ENCODE results near the gene IGSF8. TPM values are rescaled to one million over a fixed set of nuclear protein-coding genes. Genes with fewer than 3 reads are reported as not detected.

Gene IGSF8
- total RNA-seq, 1 donor from 2014 or later = 37.5 TPM

- Histone ChIP-seq H3K27me3 (no peaks in the 10 kb centered on the region), H3K9me3 (no peaks in the 10 kb centered on the region), H3K36me3 (no peaks in the 10 kb centered on the region), H3K4me3 (no peak overlapping the region), H3K27ac (no peak overlapping the region), H3K4me1 (peaks cover 9% of the 10 kb centered on the region)
- no peak for DNase-seq
- intact Hi-C loops (cut with DNase I) = no loop called here
- TF ChIP-seq, protein P1, sequence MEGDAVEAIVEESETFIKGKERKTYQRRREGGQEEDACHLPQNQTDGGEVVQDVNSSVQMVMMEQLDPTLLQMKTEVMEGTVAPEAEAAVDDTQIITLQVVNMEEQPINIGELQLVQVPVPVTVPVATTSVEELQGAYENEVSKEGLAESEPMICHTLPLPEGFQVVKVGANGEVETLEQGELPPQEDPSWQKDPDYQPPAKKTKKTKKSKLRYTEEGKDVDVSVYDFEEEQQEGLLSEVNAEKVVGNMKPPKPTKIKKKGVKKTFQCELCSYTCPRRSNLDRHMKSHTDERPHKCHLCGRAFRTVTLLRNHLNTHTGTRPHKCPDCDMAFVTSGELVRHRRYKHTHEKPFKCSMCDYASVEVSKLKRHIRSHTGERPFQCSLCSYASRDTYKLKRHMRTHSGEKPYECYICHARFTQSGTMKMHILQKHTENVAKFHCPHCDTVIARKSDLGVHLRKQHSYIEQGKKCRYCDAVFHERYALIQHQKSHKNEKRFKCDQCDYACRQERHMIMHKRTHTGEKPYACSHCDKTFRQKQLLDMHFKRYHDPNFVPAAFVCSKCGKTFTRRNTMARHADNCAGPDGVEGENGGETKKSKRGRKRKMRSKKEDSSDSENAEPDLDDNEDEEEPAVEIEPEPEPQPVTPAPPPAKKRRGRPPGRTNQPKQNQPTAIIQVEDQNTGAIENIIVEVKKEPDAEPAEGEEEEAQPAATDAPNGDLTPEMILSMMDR (IDR thresholded peaks at IDR 0.05) = no peak
- no peak for ATAC-seq
Observed at GRCh38 chr1:160043543-160043942, 54.9 kb downstream of the IGSF8 start.

Other genes with a start within 250 kb of the IGSF8 start
- gene VSIG8, start 236.0 kb downstream of the IGSF8 start, total RNA-seq = not detected
- 1.9 TPM for gene CFAP45, start 198.5 kb downstream of the IGSF8 start, total RNA-seq
- gene TAGLN2, start 173.1 kb downstream of the IGSF8 start, total RNA-seq = 435 TPM
- 2.2 TPM for gene IGSF9, start 153.0 kb downstream of the IGSF8 start, total RNA-seq
- not detected for gene SLAMF9, start 144.4 kb downstream of the IGSF8 start, total RNA-seq
- gene PIGM, start 66.6 kb downstream of the IGSF8 start, total RNA-seq = 7.1 TPM
- gene KCNJ10, start 28.5 kb downstream of the IGSF8 start, total RNA-seq = not detected
- gene KCNJ9, start 17.1 kb downstream of the IGSF8 start, total RNA-seq = not detected
- 5.6 TPM for gene ATP1A2, start 17.1 kb upstream of the IGSF8 start, total RNA-seq
- gene ATP1A4, start 53.0 kb upstream of the IGSF8 start, total RNA-seq = 0.96 TPM
- 0.41 TPM for gene CASQ1, start 92.0 kb upstream of the IGSF8 start, total RNA-seq
- 175 TPM for gene PEA15, start 106.8 kb upstream of the IGSF8 start, total RNA-seq
- 130 TPM for gene DCAF8, start 163.9 kb upstream of the IGSF8 start, total RNA-seq
- 64.2 TPM for gene PEX19, start 186.5 kb upstream of the IGSF8 start, total RNA-seq
- gene COPA, start 244.6 kb upstream of the IGSF8 start, total RNA-seq = 142 TPM
- 91.9 TPM for gene NCSTN, start 244.8 kb upstream of the IGSF8 start, total RNA-seq